GM23338 (cell line): ENCODE results near the gene POP7. TPM values are rescaled to one million over a fixed set of nuclear protein-coding genes. Genes with fewer than 3 reads are reported as not detected.

Experiments
- ATAC-seq: fragments of 200-7000 bp; cut with Tn5 transposase; 3 replicates; pipeline ENCODE4 v1.9.1; 2020
- DNase-seq: peaks from one replicate; pipeline ENCODE4 v3.0.0-alpha.2; 2015; ENCODE audit warnings: low spot score
- H2AFZ ChIP-seq: fragments of 200-600 bp; sonication (generic); 2 replicates; pipeline ENCODE4 v1.8.0; 2016; ENCODE audit warnings: antibody characterized with exemption, mild to moderate bottlenecking, moderate library complexity
- H3F3A ChIP-seq: fragments of 200-600 bp; sonication (generic); replicated peaks from 2 replicates; pipeline ENCODE4 v1.8.0; 2017; ENCODE audit warnings: antibody characterized with exemption, mixed run types, low read depth
- H3K27ac ChIP-seq: fragments of 200-600 bp; sonication (generic); 2 replicates; pipeline ENCODE4 v1.6.1; 2016; ENCODE audit warnings: low read depth
- H3K27me3 ChIP-seq: fragments of 200-600 bp; sonication (generic); 2 replicates; pipeline ENCODE4 v1.8.0; 2016; ENCODE audit warnings: mild to moderate bottlenecking, mixed run types, moderate library complexity; ENCODE audit not compliant: insufficient read depth
- H3K36me3 ChIP-seq: fragments of 200-600 bp; sonication (generic); 2 replicates; pipeline ENCODE4 v1.8.0; 2016; ENCODE audit warnings: mild to moderate bottlenecking; ENCODE audit not compliant: insufficient read depth
- H3K4me1 ChIP-seq: fragments of 200-600 bp; sonication (generic); 2 replicates; pipeline ENCODE4 v1.8.0; 2016; ENCODE audit warnings: mild to moderate bottlenecking, moderate library complexity; ENCODE audit not compliant: insufficient read depth
- H3K4me2 ChIP-seq: fragments of 200-600 bp; sonication (generic); 2 replicates; pipeline ENCODE4 v1.7.1; 2017; ENCODE audit warnings: mixed run types
- H3K4me3 ChIP-seq: fragments of 200-600 bp; sonication (generic); 2 replicates; pipeline ENCODE4 v1.6.1; 2016; ENCODE audit warnings: mixed run types
- H3K79me2 ChIP-seq: fragments of 200-600 bp; sonication (generic); replicated peaks from 2 replicates; pipeline ENCODE4 v1.8.0; 2017; ENCODE audit warnings: mild to moderate bottlenecking; ENCODE audit not compliant: insufficient read depth
- H3K9me2 ChIP-seq: fragments of 200-600 bp; sonication (generic); 2 replicates; pipeline ENCODE4 v1.8.0; 2017; ENCODE audit not compliant: insufficient read depth
- H4K20me1 ChIP-seq: fragments of 200-600 bp; sonication (generic); replicated peaks from 2 replicates; pipeline ENCODE4 v1.8.0; 2017; ENCODE audit warnings: mild to moderate bottlenecking; ENCODE audit not compliant: insufficient read depth
- H3K27ac Mint-ChIP-seq: 2 replicates; pipeline ENCODE4 v1.8.0; 2020; ENCODE audit warnings: inconsistent platforms, mild to moderate bottlenecking, moderate library complexity, mixed read lengths
- H3K27me3 Mint-ChIP-seq: 3 replicates; pipeline ENCODE4 v1.8.0; 2022; ENCODE audit warnings: low read depth, mild to moderate bottlenecking, moderate library complexity, mixed read lengths, inconsistent platforms; ENCODE audit not compliant: insufficient read depth, poor library complexity
- H3K36me3 Mint-ChIP-seq: 3 replicates; pipeline ENCODE4 v1.8.0; 2021; ENCODE audit warnings: low read depth, mild to moderate bottlenecking, inconsistent platforms, moderate library complexity, mixed read lengths
- H3K4me1 Mint-ChIP-seq: 3 replicates; pipeline ENCODE4 v1.8.0; 2020; ENCODE audit warnings: mild to moderate bottlenecking, inconsistent platforms, mixed read lengths
- H3K4me3 Mint-ChIP-seq: 3 replicates; pipeline ENCODE4 v1.8.0; 2021; ENCODE audit warnings: moderate library complexity, mild to moderate bottlenecking, inconsistent platforms, mixed read lengths
- H3K9me3 Mint-ChIP-seq: 3 replicates; pipeline ENCODE4 v1.8.0; 2020; ENCODE audit warnings: moderate library complexity, mild to moderate bottlenecking, inconsistent platforms, mixed read lengths
- CTCF ChIP-seq, 2 experiments: fragments of 200-600 bp in 1 of 2; sonication (generic) in 1 of 2; conservative IDR thresholded peaks; 2 replicates each; pipeline versions ENCODE4 v1.5.1 to v1.6.1; 2016 to 2017; ENCODE audit warnings: antibody characterized with exemption in 2 of 2, low read depth in 2 of 2, mild to moderate bottlenecking in 2 of 2, moderate library complexity in 1 of 2
- JUNB ChIP-seq: IDR thresholded peaks from one replicate; pipeline ENCODE4 v1.6.1; 2016; ENCODE audit warnings: antibody characterized with exemption; ENCODE audit not compliant: unreplicated experiment
- NANOG ChIP-seq: IDR thresholded peaks from 2 replicates; pipeline ENCODE4 v1.6.1; 2016; ENCODE audit warnings: antibody characterized with exemption, borderline replicate concordance
- POLR2AphosphoS5 ChIP-seq: IDR thresholded peaks from 2 replicates; pipeline ENCODE4 v1.6.1; 2016; ENCODE audit warnings: antibody characterized with exemption, low read depth
- REST ChIP-seq: IDR thresholded peaks from one replicate; pipeline ENCODE4 v1.6.1; 2018; ENCODE audit warnings: antibody characterized with exemption; ENCODE audit not compliant: unreplicated experiment
- polyA plus RNA-seq: library from polyadenylated mRNA; unstranded; fragments of >200 nt; fragmentation: Nextera tagmentation; extraction: Ambion mirVana; gene quantifications from 2 replicates; pipeline ENCODE4 v1.2.1, GENCODE V29; 2016
- total RNA-seq: library from RNA; depleted of rRNA; stranded (reverse); fragments of >200 nt; shearing (Covaris generic); gene quantifications from 2 replicates; pipeline ENCODE4 v1.2.3, GENCODE V29; 2014
- TF ChIP-seq, protein P1 (sequence below): fragments of 250-450 bp; sonication (Bioruptor Pico); IDR thresholded peaks from 2 replicates; pipeline ENCODE4 v1.5.0; 2020; ENCODE audit warnings: mild to moderate bottlenecking, moderate library complexity

POP7 gene
- total and polyA plus RNA-seq, 2 experiments from 2014 or later, result 110 to 216 TPM

DNA sequence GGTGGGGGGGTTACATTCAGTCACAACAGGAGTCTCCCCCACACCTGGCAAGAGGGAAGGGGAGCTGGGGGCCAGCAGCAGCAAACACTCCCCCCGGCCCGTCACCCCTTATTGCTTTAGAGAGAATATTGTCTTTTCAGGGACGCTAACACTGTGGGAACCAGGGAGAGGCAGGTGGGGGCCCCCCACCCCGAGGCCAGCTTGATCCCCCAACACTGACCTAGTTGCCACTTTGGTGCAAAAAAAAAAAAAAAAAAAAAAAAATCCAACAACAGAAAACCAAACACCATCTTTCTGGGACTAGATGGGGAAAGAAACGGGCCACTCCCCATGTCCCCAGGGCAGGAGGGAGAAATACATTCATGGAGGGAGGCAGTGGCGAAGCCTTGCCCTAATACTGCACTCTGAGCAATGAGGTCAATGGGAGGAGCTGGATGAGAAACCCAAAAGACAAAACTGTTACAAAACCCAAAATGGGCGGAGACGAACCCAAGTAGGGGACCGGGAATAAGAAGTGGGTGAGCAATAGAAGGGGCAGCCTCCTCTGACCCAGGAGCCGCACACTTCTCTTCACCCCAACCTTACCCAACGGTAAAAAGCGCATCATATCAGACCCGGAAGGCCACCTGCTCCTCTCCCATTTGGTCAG, 25.9 kb upstream of the POP7 start:
- Histone ChIP-seq H3K36me3 (no peaks in the 10 kb centered on the region; the same call in 1 of the 2 replicates), H3K79me2 (no peaks in the 10 kb centered on the region), H3K4me3 (no peak overlapping the region), H3K4me1 (peaks cover 11% of the 10 kb centered on the region), H3K27ac (peak overlapping the region; percentile 81; the same call in 1 of the 2 replicates), H4K20me1 (no peaks in the 10 kb centered on the region; the same call in 1 of the 2 replicates), H2AFZ (no peak overlapping the region), H3K27me3 (no peaks in the 10 kb centered on the region), H3K9me2 (no peaks in the 10 kb centered on the region), H3K4me2 (no peak overlapping the region), H3F3A (peaks cover 43% of the 10 kb centered on the region)
- Mint-ChIP-seq H3K4me3 (no peak overlapping the region; the same call in 2 of the 3 replicates), H3K36me3 (peaks cover 54% of the 10 kb centered on the region), H3K27me3 (peaks cover 17% of the 10 kb centered on the region), H3K27ac (no peak overlapping the region; the same call in 1 of the 2 replicates), H3K9me3 (no peaks in the 10 kb centered on the region), H3K4me1 (peaks cover 11% of the 10 kb centered on the region)
- DNase-seq (peak; percentile 52), ATAC-seq (no peak)
- TF ChIP-seq CTCF (conservative IDR thresholded peaks at IDR 0.05; ENCODE audit: low read depth in 2 of 2) (no peak), NANOG (no peak), POLR2AphosphoS5 (no peak), REST (no peak), JUNB (no peak)
- TF ChIP-seq, protein P1, sequence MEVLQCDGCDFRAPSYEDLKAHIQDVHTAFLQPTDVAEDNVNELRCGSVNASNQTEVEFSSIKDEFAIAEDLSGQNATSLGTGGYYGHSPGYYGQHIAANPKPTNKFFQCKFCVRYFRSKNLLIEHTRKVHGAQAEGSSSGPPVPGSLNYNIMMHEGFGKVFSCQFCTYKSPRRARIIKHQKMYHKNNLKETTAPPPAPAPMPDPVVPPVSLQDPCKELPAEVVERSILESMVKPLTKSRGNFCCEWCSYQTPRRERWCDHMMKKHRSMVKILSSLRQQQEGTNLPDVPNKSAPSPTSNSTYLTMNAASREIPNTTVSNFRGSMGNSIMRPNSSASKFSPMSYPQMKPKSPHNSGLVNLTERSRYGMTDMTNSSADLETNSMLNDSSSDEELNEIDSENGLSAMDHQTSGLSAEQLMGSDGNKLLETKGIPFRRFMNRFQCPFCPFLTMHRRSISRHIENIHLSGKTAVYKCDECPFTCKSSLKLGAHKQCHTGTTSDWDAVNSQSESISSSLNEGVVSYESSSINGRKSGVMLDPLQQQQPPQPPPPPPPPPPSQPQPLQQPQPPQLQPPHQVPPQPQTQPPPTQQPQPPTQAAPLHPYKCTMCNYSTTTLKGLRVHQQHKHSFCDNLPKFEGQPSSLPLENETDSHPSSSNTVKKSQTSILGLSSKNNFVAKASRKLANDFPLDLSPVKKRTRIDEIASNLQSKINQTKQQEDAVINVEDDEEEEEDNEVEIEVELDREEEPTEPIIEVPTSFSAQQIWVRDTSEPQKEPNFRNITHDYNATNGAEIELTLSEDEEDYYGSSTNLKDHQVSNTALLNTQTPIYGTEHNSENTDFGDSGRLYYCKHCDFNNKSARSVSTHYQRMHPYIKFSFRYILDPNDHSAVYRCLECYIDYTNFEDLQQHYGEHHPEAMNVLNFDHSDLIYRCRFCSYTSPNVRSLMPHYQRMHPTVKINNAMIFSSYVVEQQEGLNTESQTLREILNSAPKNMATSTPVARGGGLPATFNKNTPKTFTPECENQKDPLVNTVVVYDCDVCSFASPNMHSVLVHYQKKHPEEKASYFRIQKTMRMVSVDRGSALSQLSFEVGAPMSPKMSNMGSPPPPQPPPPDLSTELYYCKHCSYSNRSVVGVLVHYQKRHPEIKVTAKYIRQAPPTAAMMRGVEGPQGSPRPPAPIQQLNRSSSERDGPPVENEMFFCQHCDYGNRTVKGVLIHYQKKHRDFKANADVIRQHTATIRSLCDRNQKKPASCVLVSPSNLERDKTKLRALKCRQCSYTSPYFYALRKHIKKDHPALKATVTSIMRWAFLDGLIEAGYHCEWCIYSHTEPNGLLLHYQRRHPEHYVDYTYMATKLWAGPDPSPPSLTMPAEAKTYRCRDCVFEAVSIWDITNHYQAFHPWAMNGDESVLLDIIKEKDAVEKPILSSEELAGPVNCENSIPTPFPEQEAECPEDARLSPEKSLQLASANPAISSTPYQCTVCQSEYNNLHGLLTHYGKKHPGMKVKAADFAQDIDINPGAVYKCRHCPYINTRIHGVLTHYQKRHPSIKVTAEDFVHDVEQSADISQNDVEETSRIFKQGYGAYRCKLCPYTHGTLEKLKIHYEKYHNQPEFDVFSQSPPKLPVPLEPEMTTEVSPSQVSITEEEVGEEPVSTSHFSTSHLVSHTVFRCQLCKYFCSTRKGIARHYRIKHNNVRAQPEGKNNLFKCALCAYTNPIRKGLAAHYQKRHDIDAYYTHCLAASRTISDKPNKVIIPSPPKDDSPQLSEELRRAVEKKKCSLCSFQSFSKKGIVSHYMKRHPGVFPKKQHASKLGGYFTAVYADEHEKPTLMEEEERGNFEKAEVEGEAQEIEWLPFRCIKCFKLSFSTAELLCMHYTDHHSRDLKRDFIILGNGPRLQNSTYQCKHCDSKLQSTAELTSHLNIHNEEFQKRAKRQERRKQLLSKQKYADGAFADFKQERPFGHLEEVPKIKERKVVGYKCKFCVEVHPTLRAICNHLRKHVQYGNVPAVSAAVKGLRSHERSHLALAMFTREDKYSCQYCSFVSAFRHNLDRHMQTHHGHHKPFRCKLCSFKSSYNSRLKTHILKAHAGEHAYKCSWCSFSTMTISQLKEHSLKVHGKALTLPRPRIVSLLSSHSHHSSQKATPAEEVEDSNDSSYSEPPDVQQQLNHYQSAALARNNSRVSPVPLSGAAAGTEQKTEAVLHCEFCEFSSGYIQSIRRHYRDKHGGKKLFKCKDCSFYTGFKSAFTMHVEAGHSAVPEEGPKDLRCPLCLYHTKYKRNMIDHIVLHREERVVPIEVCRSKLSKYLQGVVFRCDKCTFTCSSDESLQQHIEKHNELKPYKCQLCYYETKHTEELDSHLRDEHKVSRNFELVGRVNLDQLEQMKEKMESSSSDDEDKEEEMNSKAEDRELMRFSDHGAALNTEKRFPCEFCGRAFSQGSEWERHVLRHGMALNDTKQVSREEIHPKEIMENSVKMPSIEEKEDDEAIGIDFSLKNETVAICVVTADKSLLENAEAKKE, result no peak
